NT2/D1 (cell line): ENCODE results near the gene CDH7.

Experiments used
- DNase-seq: peaks from one replicate; pipeline ENCODE4 v3.0.0-alpha.2; 2011; ENCODE audit warnings: low read depth, low spot score
- H3K27me3 ChIP-seq: 2 replicates; pipeline ENCODE4 v1.6.0; 2011; ENCODE audit warnings: mild to moderate bottlenecking; ENCODE audit not compliant: insufficient read length, insufficient read depth
- H3K36me3 ChIP-seq: 2 replicates; pipeline ENCODE4 v1.6.1; 2011; ENCODE audit warnings: mild to moderate bottlenecking, low read length, mixed read lengths; ENCODE audit not compliant: insufficient read depth, insufficient read length
- H3K4me1 ChIP-seq: 2 replicates; pipeline ENCODE4 v1.5.1; 2011; ENCODE audit not compliant: insufficient read depth, insufficient read length
- H3K4me3 ChIP-seq: 2 replicates; pipeline ENCODE4 v1.5.1; 2011; ENCODE audit warnings: low read depth; ENCODE audit not compliant: insufficient read length
- H3K9ac ChIP-seq: 2 replicates; pipeline ENCODE4 v1.6.0; 2011; ENCODE audit warnings: low read depth; ENCODE audit not compliant: insufficient read length
- H3K9me3 ChIP-seq: 2 replicates; pipeline ENCODE4 v1.5.1; 2011; ENCODE audit warnings: mild to moderate bottlenecking, low read length; ENCODE audit not compliant: insufficient read depth
- SUZ12 ChIP-seq: IDR thresholded peaks from 2 replicates; pipeline ENCODE4 v1.6.1; 2011; ENCODE audit not compliant: insufficient read length, insufficient read depth; ENCODE audit errors: extremely low read depth
- YY1 ChIP-seq: IDR thresholded peaks from 2 replicates; pipeline ENCODE4 v1.6.1; 2011; ENCODE audit not compliant: insufficient read length, insufficient read depth
- ZNF274 ChIP-seq: IDR thresholded peaks from 2 replicates; pipeline ENCODE4 v1.6.1; 2011; ENCODE audit warnings: mild to moderate bottlenecking, low read depth, low read length

Gene CDH7

GRCh38 chr18:65769652-65770051 is 18.8 kb downstream of the CDH7 start:
- no peaks in the 10 kb centered on the region for H3K4me1 ChIP-seq
- H3K36me3 ChIP-seq, result no peaks in the 10 kb centered on the region
- no peak for DNase-seq
- TF ChIP-seq SUZ12, result no peak
- TF ChIP-seq ZNF274, result no peak
- no peak for TF ChIP-seq YY1
- no peak overlapping the region for H3K9ac ChIP-seq
- H3K9me3 ChIP-seq, result no peaks in the 10 kb centered on the region
- no peaks in the 10 kb centered on the region for H3K27me3 ChIP-seq
- no peak overlapping the region for H3K4me3 ChIP-seq

- no peak overlapping the region for H3K4me3 ChIP-seq
- no peaks in the 10 kb centered on the region for H3K4me1 ChIP-seq
- TF ChIP-seq ZNF274, result no peak
- no peak for TF ChIP-seq YY1
- TF ChIP-seq SUZ12, result no peak
- no peak overlapping the region for H3K9ac ChIP-seq
- H3K9me3 ChIP-seq, result no peaks in the 10 kb centered on the region
- no peak for DNase-seq
- H3K36me3 ChIP-seq, result no peaks in the 10 kb centered on the region
- no peaks in the 10 kb centered on the region for H3K27me3 ChIP-seq
These were observed 35.7 kb downstream of the CDH7 start for GRCh38 chr18:65786474-65786873.

GRCh38 chr18:65788373-65788772 is 37.6 kb downstream of the CDH7 start:
- H3K4me3 ChIP-seq, result no peak overlapping the region
- DNase-seq, result no peak
- H3K9ac ChIP-seq, result no peak overlapping the region
- no peaks in the 10 kb centered on the region for H3K4me1 ChIP-seq
- TF ChIP-seq YY1, result no peak
- TF ChIP-seq ZNF274, result no peak
- TF ChIP-seq SUZ12, result no peak
- H3K27me3 ChIP-seq, result no peaks in the 10 kb centered on the region
- no peaks in the 10 kb centered on the region for H3K36me3 ChIP-seq
- no peaks in the 10 kb centered on the region for H3K9me3 ChIP-seq

- Histone ChIP-seq H3K4me1 (no peaks in the 10 kb centered on the region), H3K27me3 (no peaks in the 10 kb centered on the region), H3K36me3 (no peaks in the 10 kb centered on the region), H3K9me3 (no peaks in the 10 kb centered on the region), H3K4me3 (no peak overlapping the region), H3K9ac (no peak overlapping the region)
- TF ChIP-seq ZNF274 (no peak), YY1 (no peak)
- DNase-seq, result no peak
These were observed 39.8 kb downstream of the CDH7 start for GRCh38 chr18:65790604-65791003.

- Histone ChIP-seq H3K4me3 (no peak overlapping the region), H3K9ac (no peak overlapping the region), H3K4me1 (no peaks in the 10 kb centered on the region), H3K27me3 (no peaks in the 10 kb centered on the region), H3K9me3 (no peaks in the 10 kb centered on the region), H3K36me3 (no peaks in the 10 kb centered on the region)
- no peak for TF ChIP-seq YY1
- no peak for TF ChIP-seq ZNF274
- no peak for TF ChIP-seq SUZ12
- no peak for DNase-seq
These were observed 40.9 kb downstream of the CDH7 start for GRCh38 chr18:65791719-65792118.

- Histone ChIP-seq H3K4me1 (no peaks in the 10 kb centered on the region), H3K4me3 (no peak overlapping the region), H3K27me3 (no peaks in the 10 kb centered on the region), H3K9ac (no peak overlapping the region), H3K9me3 (no peaks in the 10 kb centered on the region), H3K36me3 (no peaks in the 10 kb centered on the region)
- DNase-seq, result no peak
- TF ChIP-seq SUZ12 (no peak), YY1 (no peak), ZNF274 (no peak)
These were observed 41.8 kb downstream of the CDH7 start for GRCh38 chr18:65792456-65793074.

- no peak for TF ChIP-seq ZNF274
- no peak for TF ChIP-seq YY1
- no peak for TF ChIP-seq SUZ12
- no peaks in the 10 kb centered on the region for H3K36me3 ChIP-seq
- H3K27me3 ChIP-seq, result no peaks in the 10 kb centered on the region
- H3K4me1 ChIP-seq, result no peaks in the 10 kb centered on the region
- DNase-seq, result no peak
- no peaks in the 10 kb centered on the region for H3K9me3 ChIP-seq
- H3K4me3 ChIP-seq, result no peak overlapping the region
- H3K9ac ChIP-seq, result no peak overlapping the region
These were observed 57.9 kb downstream of the CDH7 start for GRCh38 chr18:65808759-65809158.
